Measurements from ENCODE around the gene TLK1. TPM values are rescaled to one million over a fixed set of nuclear protein-coding genes. Genes with fewer than 3 reads are reported as not detected.

Gene TLK1
- total RNA-seq, 1 experiment from 2014 or later, result 101 TPM

DNA sequence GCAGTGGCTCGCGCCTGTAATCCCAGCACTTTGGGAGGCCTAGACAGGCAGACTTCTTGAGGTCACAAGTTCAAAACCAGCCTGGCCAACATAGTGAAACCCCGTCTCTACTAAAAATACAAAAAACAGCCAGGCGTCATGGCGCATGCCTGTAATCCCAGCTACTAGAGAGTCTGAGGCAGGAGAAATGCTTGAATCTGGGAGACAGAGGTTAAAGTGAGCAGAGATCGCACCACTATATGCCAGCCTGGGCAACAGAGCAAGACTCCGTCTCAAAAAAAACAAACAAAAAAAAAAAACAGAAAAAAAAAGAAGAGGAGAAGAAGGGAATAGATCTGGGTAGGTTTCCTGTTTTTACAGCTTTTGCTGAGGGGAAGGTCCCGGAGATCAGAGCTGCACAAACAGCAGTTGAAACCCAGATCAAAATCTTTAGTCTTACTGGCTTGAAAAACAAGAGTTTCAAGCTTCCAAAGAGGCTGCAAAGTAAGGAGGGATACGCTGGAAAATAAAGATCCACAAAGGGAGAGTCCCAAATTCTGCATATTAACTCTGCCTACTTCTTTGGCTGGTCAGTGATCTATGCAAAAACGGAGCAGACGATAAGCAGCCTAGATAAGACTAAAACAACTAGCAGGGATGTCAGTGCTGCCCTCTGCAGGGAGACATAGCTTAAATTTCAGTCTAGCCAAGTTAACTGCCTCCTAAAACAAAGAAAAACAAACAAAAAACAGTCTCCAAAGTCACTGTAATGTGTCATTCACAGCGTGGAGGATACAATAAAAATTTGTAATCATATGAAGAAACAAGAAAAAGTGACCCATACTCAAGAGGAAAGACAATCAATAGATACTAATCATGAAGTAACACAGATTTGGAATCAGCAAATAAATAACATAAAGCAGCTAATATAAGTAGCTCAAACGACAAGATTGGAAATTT, 74.1 kb downstream of the TLK1 start:
- Histone ChIP-seq H3K36me3 (ENCODE audit: low read depth) (no peaks in the 10 kb centered on the region), H3K9me3 (ENCODE audit: insufficient read depth, low read depth) (no peaks in the 10 kb centered on the region), H2AFZ (no peak overlapping the region), H3F3A (ENCODE audit: insufficient read depth, low read depth) (no peaks in the 10 kb centered on the region; the same call in 1 of the 2 replicates), H3K79me2 (ENCODE audit: low read depth) (peaks cover 78% of the 10 kb centered on the region), H3K4me3 (no peak overlapping the region), H4K20me1 (ENCODE audit: insufficient read depth) (peaks cover 8% of the 10 kb centered on the region; the same call in 1 of the 2 replicates), H3K27me3 (ENCODE audit: insufficient read depth, low read depth) (no peaks in the 10 kb centered on the region), H3K4me1 (replicated peaks; ENCODE audit: insufficient read depth) (no peaks in the 10 kb centered on the region), H3K9me2 (ENCODE audit: insufficient read depth) (no peaks in the 10 kb centered on the region; the same call in 1 of the 2 replicates), H3K27ac (no peak overlapping the region), H3K4me2 (peak overlapping the region; percentile 23; the same call in 1 of the 2 replicates)
- CTCF ChIA-PET, result interaction anchor here (0.5 to 4.1 kb wide), 19 partner anchors 9 to 1383 kb away, joined by 3 to 40 read pairs (median 4); no protein-coding TSS in a partner anchor
- DNase-seq, result peak; percentile 52 to 59
- POLR2A ChIA-PET (ENCODE audit: unreplicated experiment), result interaction anchor here (0.6 to 0.7 kb wide), 4 partner anchors 32 to 1084 kb away, joined by 3 to 7 read pairs (median 4); partner anchors contain the start of gene METTL8
- TF ChIP-seq EZH2 (IDR thresholded peaks at IDR 0.05; ENCODE audit: low read depth), result no peak
- TF ChIP-seq, protein P1, sequence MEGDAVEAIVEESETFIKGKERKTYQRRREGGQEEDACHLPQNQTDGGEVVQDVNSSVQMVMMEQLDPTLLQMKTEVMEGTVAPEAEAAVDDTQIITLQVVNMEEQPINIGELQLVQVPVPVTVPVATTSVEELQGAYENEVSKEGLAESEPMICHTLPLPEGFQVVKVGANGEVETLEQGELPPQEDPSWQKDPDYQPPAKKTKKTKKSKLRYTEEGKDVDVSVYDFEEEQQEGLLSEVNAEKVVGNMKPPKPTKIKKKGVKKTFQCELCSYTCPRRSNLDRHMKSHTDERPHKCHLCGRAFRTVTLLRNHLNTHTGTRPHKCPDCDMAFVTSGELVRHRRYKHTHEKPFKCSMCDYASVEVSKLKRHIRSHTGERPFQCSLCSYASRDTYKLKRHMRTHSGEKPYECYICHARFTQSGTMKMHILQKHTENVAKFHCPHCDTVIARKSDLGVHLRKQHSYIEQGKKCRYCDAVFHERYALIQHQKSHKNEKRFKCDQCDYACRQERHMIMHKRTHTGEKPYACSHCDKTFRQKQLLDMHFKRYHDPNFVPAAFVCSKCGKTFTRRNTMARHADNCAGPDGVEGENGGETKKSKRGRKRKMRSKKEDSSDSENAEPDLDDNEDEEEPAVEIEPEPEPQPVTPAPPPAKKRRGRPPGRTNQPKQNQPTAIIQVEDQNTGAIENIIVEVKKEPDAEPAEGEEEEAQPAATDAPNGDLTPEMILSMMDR (conservative IDR thresholded peaks at IDR 0.05), result peak; percentile 84
- intact Hi-C loops (cut with micrococcal nuclease; ENCODE audit: unreplicated experiment), result loop anchor here (1.0 to 5.0 kb wide), 4 partner anchors 1086 to 1379 kb away; no protein-coding TSS in a partner anchor
- BruUV-seq (replicated peaks), result no TSS peak

DNA sequence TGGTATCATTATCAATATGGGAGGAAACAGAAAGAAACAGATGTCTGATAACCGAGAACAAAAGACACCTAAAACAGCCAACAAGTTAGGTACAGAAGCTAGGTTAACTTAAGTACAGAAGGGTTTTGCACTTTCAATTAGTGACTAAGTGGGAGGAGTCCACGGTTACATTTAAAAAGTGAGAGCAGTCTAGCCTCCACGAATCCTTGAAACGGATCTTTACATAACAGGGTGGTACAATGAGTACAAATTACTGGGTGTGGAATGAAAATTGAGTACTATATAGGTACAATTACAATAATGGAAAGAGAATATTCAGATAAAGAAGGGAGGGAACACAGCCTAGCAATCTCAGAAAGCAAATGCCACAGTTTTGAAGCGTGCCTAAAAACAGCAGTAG, 76.6 kb downstream of the TLK1 start:
- ChIA-PET POLR2A (ENCODE audit: unreplicated experiment) (no interaction called here), CTCF (no interaction called here)
- Histone ChIP-seq H3K27me3 (ENCODE audit: insufficient read depth, low read depth) (no peaks in the 10 kb centered on the region), H3K9me2 (ENCODE audit: insufficient read depth) (no peaks in the 10 kb centered on the region), H4K20me1 (ENCODE audit: insufficient read depth) (peaks cover 8% of the 10 kb centered on the region; the same call in 1 of the 2 replicates), H3K27ac (no peak overlapping the region), H3K4me2 (no peak overlapping the region), H3K79me2 (ENCODE audit: low read depth) (peaks cover 60% of the 10 kb centered on the region), H3K36me3 (ENCODE audit: low read depth) (0 out of 2 replicates have a peak, but pooled peaks cover 2% of the 10 kb centered on the region), H3F3A (ENCODE audit: insufficient read depth, low read depth) (no peaks in the 10 kb centered on the region; the same call in 1 of the 2 replicates), H3K4me3 (no peak overlapping the region), H3K4me1 (replicated peaks; ENCODE audit: insufficient read depth) (no peaks in the 10 kb centered on the region), H2AFZ (no peak overlapping the region), H3K9me3 (ENCODE audit: insufficient read depth, low read depth) (no peaks in the 10 kb centered on the region)
- intact Hi-C loops (cut with micrococcal nuclease; ENCODE audit: unreplicated experiment), result no loop called here
- TF ChIP-seq EZH2 (IDR thresholded peaks at IDR 0.05; ENCODE audit: low read depth), result no peak
- TF ChIP-seq, protein P1 (conservative IDR thresholded peaks at IDR 0.05), result no peak
- no TSS peak for BruUV-seq (replicated peaks)
- no peak for DNase-seq

GRCh38 chr2:171083451-171083850, 77.2 kb downstream of the TLK1 start:
- H3K9me2 ChIP-seq (ENCODE audit: insufficient read depth), result no peaks in the 10 kb centered on the region
- peaks cover 8% of the 10 kb centered on the region; the same call in 1 of the 2 replicates for H4K20me1 ChIP-seq (ENCODE audit: insufficient read depth)
- no peak overlapping the region for H2AFZ ChIP-seq
- no peaks in the 10 kb centered on the region for H3K27me3 ChIP-seq (ENCODE audit: insufficient read depth, low read depth)
- peaks cover 53% of the 10 kb centered on the region for H3K79me2 ChIP-seq (ENCODE audit: low read depth)
- H3F3A ChIP-seq (ENCODE audit: insufficient read depth, low read depth), result no peaks in the 10 kb centered on the region; the same call in 1 of the 2 replicates
- 0 out of 2 replicates have a peak, but pooled peaks cover 6% of the 10 kb centered on the region for H3K36me3 ChIP-seq (ENCODE audit: low read depth)
- no peak overlapping the region for H3K4me3 ChIP-seq
- H3K4me2 ChIP-seq, result no peak overlapping the region
- no peaks in the 10 kb centered on the region for H3K9me3 ChIP-seq (ENCODE audit: insufficient read depth, low read depth)
- no peak for DNase-seq
- ChIA-PET POLR2A (ENCODE audit: unreplicated experiment) (no interaction called here), CTCF (interaction anchor here (0.7 kb wide), 1 partner anchor 1366 kb away, joined by 3 read pairs; no protein-coding TSS in a partner anchor)
- TF ChIP-seq, protein P1 (conservative IDR thresholded peaks at IDR 0.05), result no peak
- no peak for TF ChIP-seq EZH2 (IDR thresholded peaks at IDR 0.05; ENCODE audit: low read depth)
- intact Hi-C loops (cut with micrococcal nuclease; ENCODE audit: unreplicated experiment), result no loop called here
- H3K4me1 ChIP-seq (replicated peaks; ENCODE audit: insufficient read depth), result no peaks in the 10 kb centered on the region
- no TSS peak for BruUV-seq (replicated peaks)
- H3K27ac ChIP-seq, result no peak overlapping the region

All from PC-9 (cell line).